WERI-Rb-1 (cell line): ENCODE data around the gene SLC7A7.

Source experiments
- DNase-seq: peaks from one replicate; pipeline ENCODE4 v3.0.0-alpha.2; 2020
- H3K27ac ChIP-seq: fragments of 250-450 bp; sonication (Bioruptor Pico); 2 replicates; pipeline ENCODE4 v1.5.1; 2020; ENCODE audit warnings: mild to moderate bottlenecking, moderate library complexity
- H3K27me3 ChIP-seq: fragments of 250-450 bp; sonication (Bioruptor Pico); 2 replicates; pipeline ENCODE4 v1.5.1; 2021; ENCODE audit warnings: mild to moderate bottlenecking, low read depth, moderate library complexity; ENCODE audit not compliant: insufficient read depth, severe bottlenecking
- H3K36me3 ChIP-seq: fragments of 250-450 bp; sonication (Bioruptor Pico); 2 replicates; pipeline ENCODE4 v1.5.1; 2020; ENCODE audit warnings: mild to moderate bottlenecking, moderate library complexity
- H3K4me3 ChIP-seq: 2 replicates; pipeline ENCODE4 v1.5.1; 2011; ENCODE audit warnings: low read depth, mild to moderate bottlenecking, control low read depth, low read length
- H3K9me3 ChIP-seq: fragments of 250-450 bp; sonication (Bioruptor Pico); 2 replicates; pipeline ENCODE4 v1.5.1; 2021; ENCODE audit warnings: mild to moderate bottlenecking, moderate library complexity; ENCODE audit not compliant: severe bottlenecking
- CTCF ChIP-seq: IDR thresholded peaks from 2 replicates; pipeline ENCODE4 v1.5.1; 2011; ENCODE audit warnings: low read depth, mild to moderate bottlenecking, control low read depth, inconsistent platforms, low read length

SLC7A7 gene

GRCh38 chr14:22819151-22819988, 4.1 kb upstream of the SLC7A7 start:
- no peak overlapping the region for H3K27ac ChIP-seq
- peaks cover 3% of the 10 kb centered on the region for H3K27me3 ChIP-seq
- no peak for DNase-seq
- H3K9me3 ChIP-seq: no peaks in the 10 kb centered on the region
- no peak overlapping the region for H3K4me3 ChIP-seq
- H3K36me3 ChIP-seq: no peaks in the 10 kb centered on the region
- TF ChIP-seq CTCF: no peak

- no peak for DNase-seq
- no peak for TF ChIP-seq CTCF
- Histone ChIP-seq H3K27ac (no peak overlapping the region), H3K4me3 (no peak overlapping the region), H3K9me3 (no peaks in the 10 kb centered on the region), H3K27me3 (peaks cover 3% of the 10 kb centered on the region), H3K36me3 (no peaks in the 10 kb centered on the region)
Observed at GRCh38 chr14:22814373-22814772, 862 bp downstream of the SLC7A7 start.

GRCh38 chr14:22813145-22813544, 2.1 kb downstream of the SLC7A7 start:
- no peak for TF ChIP-seq CTCF
- peaks cover 4% of the 10 kb centered on the region for H3K27me3 ChIP-seq
- no peaks in the 10 kb centered on the region for H3K9me3 ChIP-seq
- no peak overlapping the region for H3K4me3 ChIP-seq
- no peak overlapping the region for H3K27ac ChIP-seq
- no peaks in the 10 kb centered on the region for H3K36me3 ChIP-seq
- no peak for DNase-seq

GRCh38 chr14:22812744-22813143, 2.5 kb downstream of the SLC7A7 start:
- H3K36me3 ChIP-seq: no peaks in the 10 kb centered on the region
- peaks cover 6% of the 10 kb centered on the region for H3K27me3 ChIP-seq
- TF ChIP-seq CTCF: no peak
- H3K9me3 ChIP-seq: no peaks in the 10 kb centered on the region
- H3K4me3 ChIP-seq: no peak overlapping the region
- H3K27ac ChIP-seq: no peak overlapping the region
- no peak for DNase-seq

GRCh38 chr14:22811722-22812121, 3.5 kb downstream of the SLC7A7 start:
- no peaks in the 10 kb centered on the region for H3K9me3 ChIP-seq
- peaks cover 6% of the 10 kb centered on the region for H3K27me3 ChIP-seq
- no peaks in the 10 kb centered on the region for H3K36me3 ChIP-seq
- no peak overlapping the region for H3K27ac ChIP-seq
- TF ChIP-seq CTCF: no peak
- no peak overlapping the region for H3K4me3 ChIP-seq
- DNase-seq: no peak
